ENCODE data around the gene MYO1E.
"Not testable (repeated sequence)": the region's sequence is repeated elsewhere in the genome, so short reads cannot be mapped to it uniquely, and the experiment has no call there.

MYO1E gene

GRCh38 chr15:59157840-59158700, 214.6 kb downstream of the MYO1E start:
- DNase-seq = no peak

- DNase-seq = no peak
Observed at GRCh38 chr15:59157396-59157795, 215.3 kb downstream of the MYO1E start.

- no peak for DNase-seq
Observed at GRCh38 chr15:59155431-59155830, 217.2 kb downstream of the MYO1E start.

- no peak for DNase-seq
Observed at GRCh38 chr15:59154243-59154642, 218.4 kb downstream of the MYO1E start.

DNA sequence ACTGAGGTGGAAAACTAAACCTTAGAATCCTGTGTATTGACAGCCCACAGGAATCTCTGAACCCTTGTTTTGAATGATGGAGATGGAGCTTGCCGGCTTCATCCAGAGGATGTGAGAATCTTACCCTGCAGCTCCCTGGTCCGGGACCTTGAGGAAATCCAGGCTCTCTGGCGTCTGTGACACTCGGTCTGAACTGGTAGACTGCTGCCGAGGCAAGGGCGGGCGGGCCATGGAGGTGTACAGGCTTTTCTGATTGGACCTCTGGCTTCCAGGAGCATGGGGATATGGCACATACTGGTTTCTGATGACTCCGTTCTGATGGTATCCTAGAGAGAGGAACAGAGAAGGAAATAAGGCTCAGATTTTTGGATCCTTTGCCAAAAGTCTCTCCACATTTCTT, 219.2 kb downstream of the MYO1E start:
- DNase-seq = no peak

- no peak for DNase-seq
Observed at GRCh38 chr15:59152694-59153450, 219.8 kb downstream of the MYO1E start.

GRCh38 chr15:59150185-59150584, 222.5 kb downstream of the MYO1E start:
- no peak for DNase-seq

DNA sequence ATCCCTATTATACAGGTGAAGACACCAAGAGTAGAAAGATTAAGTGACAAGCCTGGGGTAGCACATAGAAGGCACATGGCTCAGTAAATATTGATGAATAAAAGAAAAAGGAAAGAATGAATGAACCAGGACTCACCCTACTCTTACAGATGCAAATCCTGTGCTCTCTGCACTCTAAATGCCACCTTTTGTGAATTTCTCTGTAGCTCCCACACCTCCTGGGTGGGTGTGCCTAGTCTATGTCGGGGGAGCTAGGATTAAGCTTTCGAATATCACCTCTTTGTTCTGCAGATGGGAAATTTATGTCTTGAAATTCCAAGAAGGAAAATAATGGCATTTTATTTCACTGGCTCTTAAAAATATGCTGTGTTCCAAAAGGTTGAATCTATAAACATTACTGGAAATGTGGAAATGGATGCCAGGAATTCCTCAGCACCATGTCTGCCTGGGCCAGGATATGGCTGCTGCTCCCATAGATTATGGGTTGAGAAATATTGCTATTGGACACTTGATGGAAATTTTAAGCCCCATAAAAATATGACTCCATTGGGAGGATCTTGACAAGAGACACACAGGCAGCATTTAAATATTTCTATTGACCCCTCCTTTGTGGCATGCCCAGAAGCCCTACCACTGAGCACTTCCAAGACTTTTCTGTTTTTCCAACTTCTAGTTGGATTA, 224.4 kb downstream of the MYO1E start:
- DNase-seq = no peak

DNA sequence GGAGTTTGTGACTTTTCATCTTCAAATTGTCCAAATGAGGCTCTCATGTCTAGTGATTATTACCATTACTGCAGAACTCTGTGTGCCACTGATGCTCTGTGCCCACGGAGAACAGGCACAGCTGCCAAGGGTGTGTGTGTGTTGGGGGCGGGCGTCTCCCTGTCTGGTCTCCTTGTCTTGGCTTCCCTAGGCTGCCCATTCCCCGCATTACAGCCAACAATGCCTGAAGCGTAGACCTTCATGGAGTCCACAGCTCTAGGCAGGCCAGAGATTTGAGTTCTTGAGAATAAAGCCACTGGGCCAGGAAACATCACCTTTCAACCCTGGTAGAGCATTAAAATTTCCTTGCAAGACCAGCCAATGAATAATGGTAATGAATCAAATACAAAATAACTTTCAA, 225.0 kb downstream of the MYO1E start:
- DNase-seq = no peak

DNA sequence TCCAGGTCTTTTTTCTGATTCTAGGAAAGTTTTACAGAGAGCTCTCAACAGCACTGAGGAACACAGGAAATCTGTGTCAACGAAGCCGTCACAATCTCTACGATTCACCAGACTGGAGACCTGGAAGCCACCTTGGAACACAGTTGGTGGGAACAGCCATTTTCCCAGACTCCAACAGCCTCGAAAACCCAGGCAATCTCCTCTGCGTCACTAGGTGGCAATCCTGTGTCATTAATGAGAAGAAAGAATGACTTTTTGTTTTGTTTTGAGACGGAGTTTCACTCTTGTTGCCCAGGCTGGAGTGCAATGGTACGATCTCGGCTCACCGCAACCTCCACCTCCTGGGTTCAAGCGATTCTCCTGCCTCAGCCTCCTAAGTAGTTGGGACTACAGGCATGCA, 228.1 kb downstream of the MYO1E start:
- DNase-seq = not testable (repeated sequence)

GRCh38 chr15:59143281-59143680, 229.4 kb downstream of the MYO1E start:
- no peak for DNase-seq

DNA sequence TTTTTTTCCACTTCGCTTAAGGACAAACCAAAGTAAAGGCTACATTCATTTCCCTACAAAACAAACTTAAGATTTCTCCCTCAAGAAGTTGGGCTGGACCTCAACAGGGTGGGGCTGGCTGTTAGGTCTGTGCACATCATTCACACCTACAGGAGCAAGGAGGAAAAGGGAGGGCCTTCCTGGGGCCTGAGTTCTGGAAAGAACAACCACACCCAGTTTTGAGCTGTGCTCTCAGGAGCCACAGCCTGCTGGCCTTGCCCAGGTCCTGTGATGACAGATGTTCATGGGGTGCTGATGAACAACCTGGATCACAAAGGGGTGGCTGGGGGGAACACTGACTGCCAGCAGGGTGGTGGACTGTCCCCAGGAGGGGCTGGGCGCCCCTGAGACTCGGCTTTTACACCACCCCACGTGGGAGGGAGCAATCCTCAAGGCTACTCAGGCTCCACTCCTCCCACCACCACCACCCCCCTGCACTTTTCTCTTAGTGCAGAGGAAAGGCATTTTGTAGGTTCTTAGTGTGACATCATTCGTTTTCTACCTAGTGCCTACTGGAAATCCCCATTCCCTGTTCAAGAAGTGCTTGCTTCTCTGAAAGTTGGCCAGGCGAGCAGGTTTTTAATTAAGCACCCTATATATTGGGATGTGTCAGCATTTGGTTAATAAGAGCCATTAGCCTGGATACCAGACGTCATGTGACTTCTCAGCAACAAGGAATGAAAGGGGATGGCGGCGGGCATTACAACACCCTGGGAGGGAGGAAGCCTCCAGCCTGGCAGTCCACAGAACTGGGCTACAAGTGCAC, 232.0 kb downstream of the MYO1E start:
- DNase-seq = no peak

- peak; percentile 20 to 66 (median 30) for DNase-seq
Observed at GRCh38 chr15:59138243-59138642, 234.4 kb downstream of the MYO1E start.

- no peak for DNase-seq
Observed at GRCh38 chr15:59137566-59137965, 235.1 kb downstream of the MYO1E start.

GRCh38 chr15:59133929-59134427, 238.7 kb downstream of the MYO1E start:
- no peak for DNase-seq

GRCh38 chr15:59131969-59132562, 240.6 kb downstream of the MYO1E start:
- no peak for DNase-seq

DNA sequence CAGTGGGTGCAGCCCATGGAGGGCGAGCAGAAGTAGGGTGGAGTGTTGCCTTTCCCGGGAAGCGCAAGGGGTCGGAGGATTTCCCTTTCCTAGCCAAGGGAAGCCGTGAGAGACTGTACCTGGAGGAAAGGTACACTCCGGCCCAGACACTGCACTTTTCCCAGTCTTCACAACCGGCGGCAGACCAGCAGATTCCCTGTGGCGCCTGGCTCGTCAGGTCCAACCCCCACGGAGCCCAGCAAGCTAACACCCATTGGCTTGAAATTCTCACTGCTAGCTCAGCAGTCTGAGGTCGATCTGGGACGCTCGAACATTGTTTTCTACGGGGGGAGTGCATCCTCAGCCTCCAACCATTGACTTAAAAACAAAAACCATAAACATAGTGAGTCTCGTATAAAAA, 241.2 kb downstream of the MYO1E start:
- no peak for DNase-seq

GRCh38 chr15:59127255-59127654, 245.4 kb downstream of the MYO1E start:
- DNase-seq = not testable (repeated sequence)

DNA sequence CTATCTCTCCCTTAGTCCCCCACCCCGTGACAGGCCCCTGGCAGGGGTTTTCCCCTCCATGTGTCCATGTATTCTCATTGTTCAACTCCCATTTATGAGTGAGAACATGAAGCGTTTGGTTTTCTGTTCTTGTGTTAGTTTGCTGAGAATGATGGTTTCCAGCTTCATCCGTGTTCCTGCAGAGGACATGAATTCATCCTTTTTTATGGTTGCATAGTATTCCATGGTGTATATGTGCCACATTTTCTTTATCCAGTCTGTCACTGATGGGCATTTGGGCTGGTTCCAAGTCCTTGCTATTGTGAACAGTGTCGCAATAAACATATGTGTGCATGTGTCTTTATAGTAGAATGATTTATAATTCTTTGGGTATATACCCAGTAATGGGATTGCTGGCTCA, 247.0 kb downstream of the MYO1E start:
- DNase-seq = not testable (repeated sequence)

DNA sequence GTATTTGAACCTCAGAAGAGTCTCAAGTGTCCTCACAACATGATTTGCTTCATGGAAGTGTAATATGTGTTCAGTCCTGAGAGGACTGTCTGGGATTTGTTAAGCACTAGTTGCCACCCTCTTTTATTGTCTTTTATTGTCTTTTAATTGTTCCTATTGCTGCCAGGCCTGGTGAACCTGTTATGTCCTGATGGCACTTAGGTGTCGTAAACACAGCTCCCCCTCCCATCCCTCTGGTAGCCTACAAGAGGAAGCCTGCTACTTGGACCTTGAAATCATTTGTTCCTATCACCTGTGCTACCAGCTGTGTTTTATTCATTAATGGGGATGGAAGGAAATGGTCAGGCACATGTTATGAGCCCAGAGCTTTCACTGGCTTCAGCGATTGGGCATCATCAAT, 248.4 kb downstream of the MYO1E start:
- DNase-seq = no peak

GRCh38 chr15:59120937-59121336, 251.7 kb downstream of the MYO1E start:
- DNase-seq = no peak

- DNase-seq = no peak
Observed at GRCh38 chr15:59119625-59120024, 253.0 kb downstream of the MYO1E start.

Data from T-helper 1 cell (primary cell).